ENCODE data around the gene KIF25. TPM values are rescaled to one million over a fixed set of nuclear protein-coding genes. Genes with fewer than 3 reads are reported as not detected.

Gene KIF25
- total RNA-seq, 1 experiment from 2014 or later = 0.39 TPM

GRCh38 chr6:168027521-168027920, 30.1 kb downstream of the KIF25 start:
- ChIA-PET POLR2A (ENCODE audit: low non-redundant PET) (no interaction called here), CTCF (no interaction called here)
- intact Hi-C loops (cut with micrococcal nuclease; ENCODE audit: unreplicated experiment) = no loop called here
- Histone ChIP-seq H3K4me1 (ENCODE audit: insufficient read depth, low read length, poor library complexity, severe bottlenecking) (peaks cover 14% of the 10 kb centered on the region), H3K27ac (ENCODE audit: low read depth, low read length, poor library complexity, severe bottlenecking) (no peak overlapping the region), H3K9me3 (ENCODE audit: low read depth, low read length, poor library complexity, severe bottlenecking) (no peaks in the 10 kb centered on the region), H3K27me3 (replicated peaks; ENCODE audit: insufficient read depth, low read depth, low read length, poor library complexity) (no peaks in the 10 kb centered on the region), H3K4me3 (ENCODE audit: low read depth, low read length, poor library complexity, severe bottlenecking) (no peak overlapping the region), H3K36me3 (ENCODE audit: insufficient read depth, low read length, poor library complexity, severe bottlenecking) (no peaks in the 10 kb centered on the region)
- no peak for DNase-seq (ENCODE audit: low spot score)
- BruUV-seq (replicated peaks) = no TSS peak
- TF ChIP-seq, protein P1, sequence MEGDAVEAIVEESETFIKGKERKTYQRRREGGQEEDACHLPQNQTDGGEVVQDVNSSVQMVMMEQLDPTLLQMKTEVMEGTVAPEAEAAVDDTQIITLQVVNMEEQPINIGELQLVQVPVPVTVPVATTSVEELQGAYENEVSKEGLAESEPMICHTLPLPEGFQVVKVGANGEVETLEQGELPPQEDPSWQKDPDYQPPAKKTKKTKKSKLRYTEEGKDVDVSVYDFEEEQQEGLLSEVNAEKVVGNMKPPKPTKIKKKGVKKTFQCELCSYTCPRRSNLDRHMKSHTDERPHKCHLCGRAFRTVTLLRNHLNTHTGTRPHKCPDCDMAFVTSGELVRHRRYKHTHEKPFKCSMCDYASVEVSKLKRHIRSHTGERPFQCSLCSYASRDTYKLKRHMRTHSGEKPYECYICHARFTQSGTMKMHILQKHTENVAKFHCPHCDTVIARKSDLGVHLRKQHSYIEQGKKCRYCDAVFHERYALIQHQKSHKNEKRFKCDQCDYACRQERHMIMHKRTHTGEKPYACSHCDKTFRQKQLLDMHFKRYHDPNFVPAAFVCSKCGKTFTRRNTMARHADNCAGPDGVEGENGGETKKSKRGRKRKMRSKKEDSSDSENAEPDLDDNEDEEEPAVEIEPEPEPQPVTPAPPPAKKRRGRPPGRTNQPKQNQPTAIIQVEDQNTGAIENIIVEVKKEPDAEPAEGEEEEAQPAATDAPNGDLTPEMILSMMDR (conservative IDR thresholded peaks at IDR 0.05; ENCODE audit: low read depth, low read length) = no peak
- TF ChIP-seq EZH2 (IDR thresholded peaks at IDR 0.05; ENCODE audit: borderline replicate concordance, low read depth, low read length, poor library complexity, severe bottlenecking) = no peak

DNA sequence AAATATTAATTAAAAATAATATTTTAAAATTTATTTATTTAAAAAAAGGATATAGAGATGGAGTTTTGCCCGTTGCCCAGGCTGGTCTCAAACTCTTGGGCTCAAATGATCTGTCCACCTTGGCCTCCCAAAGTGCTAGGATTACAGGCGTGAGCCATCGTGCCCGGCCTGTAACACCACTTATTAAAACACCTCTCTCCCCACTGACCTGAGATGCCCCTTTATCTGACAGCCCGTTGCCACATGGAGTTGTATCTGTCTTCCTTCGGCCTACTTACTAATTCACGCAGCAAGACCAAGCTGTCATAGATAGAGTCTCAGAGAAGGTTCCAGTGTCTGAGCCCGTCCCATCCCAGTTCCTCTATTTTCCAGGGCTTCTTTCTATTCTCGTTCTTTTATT, 30.7 kb downstream of the KIF25 start:
- intact Hi-C loops (cut with micrococcal nuclease; ENCODE audit: unreplicated experiment) = no loop called here
- Histone ChIP-seq H3K9me3 (ENCODE audit: low read depth, low read length, poor library complexity, severe bottlenecking) (no peaks in the 10 kb centered on the region), H3K27me3 (replicated peaks; ENCODE audit: insufficient read depth, low read depth, low read length, poor library complexity) (no peaks in the 10 kb centered on the region), H3K36me3 (ENCODE audit: insufficient read depth, low read length, poor library complexity, severe bottlenecking) (no peaks in the 10 kb centered on the region), H3K27ac (ENCODE audit: low read depth, low read length, poor library complexity, severe bottlenecking) (no peak overlapping the region), H3K4me1 (ENCODE audit: insufficient read depth, low read length, poor library complexity, severe bottlenecking) (peaks cover 14% of the 10 kb centered on the region), H3K4me3 (ENCODE audit: low read depth, low read length, poor library complexity, severe bottlenecking) (no peak overlapping the region)
- no peak for DNase-seq (ENCODE audit: low spot score)
- ChIA-PET POLR2A (ENCODE audit: low non-redundant PET) (no interaction called here), CTCF (interaction anchor here (0.6 kb wide), 1 partner anchor 105 kb away, joined by 4 read pairs; no protein-coding TSS in a partner anchor)
- TF ChIP-seq, protein P1 (conservative IDR thresholded peaks at IDR 0.05; ENCODE audit: low read depth, low read length) = no peak
- no peak for TF ChIP-seq EZH2 (IDR thresholded peaks at IDR 0.05; ENCODE audit: borderline replicate concordance, low read depth, low read length, poor library complexity, severe bottlenecking)
- BruUV-seq (replicated peaks) = no TSS peak

GRCh38 chr6:168029459-168030217, 32.2 kb downstream of the KIF25 start:
- intact Hi-C loops (cut with micrococcal nuclease; ENCODE audit: unreplicated experiment) = no loop called here
- BruUV-seq (replicated peaks) = no TSS peak
- Histone ChIP-seq H3K27me3 (replicated peaks; ENCODE audit: insufficient read depth, low read depth, low read length, poor library complexity) (no peaks in the 10 kb centered on the region), H3K27ac (ENCODE audit: low read depth, low read length, poor library complexity, severe bottlenecking) (no peak overlapping the region), H3K36me3 (ENCODE audit: insufficient read depth, low read length, poor library complexity, severe bottlenecking) (no peaks in the 10 kb centered on the region), H3K9me3 (ENCODE audit: low read depth, low read length, poor library complexity, severe bottlenecking) (no peaks in the 10 kb centered on the region), H3K4me1 (ENCODE audit: insufficient read depth, low read length, poor library complexity, severe bottlenecking) (peaks cover 14% of the 10 kb centered on the region), H3K4me3 (ENCODE audit: low read depth, low read length, poor library complexity, severe bottlenecking) (no peak overlapping the region)
- TF ChIP-seq, protein P1 (conservative IDR thresholded peaks at IDR 0.05; ENCODE audit: low read depth, low read length) = no peak
- TF ChIP-seq EZH2 (IDR thresholded peaks at IDR 0.05; ENCODE audit: borderline replicate concordance, low read depth, low read length, poor library complexity, severe bottlenecking) = no peak
- no peak for DNase-seq (ENCODE audit: low spot score)
- POLR2A ChIA-PET (ENCODE audit: low non-redundant PET) = no interaction called here
- CTCF ChIA-PET = no interaction called here
